ENCODE results near the gene B3GNT9. TPM values are rescaled to one million over a fixed set of nuclear protein-coding genes. Genes with fewer than 3 reads are reported as not detected.
A peak's percentile ranks its signal among the peaks of the same experiment; 100 is the strongest.

B3GNT9 gene
- polyA plus RNA-seq, 2 donors: 3.5 to 4.1 TPM

DNA sequence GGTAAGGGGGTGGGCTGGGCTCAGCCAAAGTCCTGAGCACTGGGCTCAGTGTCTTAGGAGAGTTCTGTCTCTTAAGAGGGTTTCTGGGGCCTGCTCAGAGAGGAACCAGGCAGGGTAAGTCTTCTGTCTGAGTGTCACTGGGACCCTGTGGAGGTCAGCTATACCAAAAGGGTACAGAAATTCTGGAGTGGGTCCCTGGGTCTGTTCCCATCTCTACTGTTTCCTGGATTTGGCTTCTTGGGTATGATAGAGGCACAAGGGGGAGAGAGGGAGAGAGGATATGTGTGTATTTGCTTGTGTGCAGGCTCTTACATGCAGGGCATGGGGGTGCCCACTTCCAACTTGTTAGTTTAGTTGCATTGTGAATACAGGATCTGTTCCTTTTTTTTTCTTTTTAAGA lies 42.7 kb upstream of the B3GNT9 start:
- no peak overlapping the region for H3K27ac ChIP-seq (ENCODE audit: low read depth in 2 of 2, low read length in 1 of 2)

DNA sequence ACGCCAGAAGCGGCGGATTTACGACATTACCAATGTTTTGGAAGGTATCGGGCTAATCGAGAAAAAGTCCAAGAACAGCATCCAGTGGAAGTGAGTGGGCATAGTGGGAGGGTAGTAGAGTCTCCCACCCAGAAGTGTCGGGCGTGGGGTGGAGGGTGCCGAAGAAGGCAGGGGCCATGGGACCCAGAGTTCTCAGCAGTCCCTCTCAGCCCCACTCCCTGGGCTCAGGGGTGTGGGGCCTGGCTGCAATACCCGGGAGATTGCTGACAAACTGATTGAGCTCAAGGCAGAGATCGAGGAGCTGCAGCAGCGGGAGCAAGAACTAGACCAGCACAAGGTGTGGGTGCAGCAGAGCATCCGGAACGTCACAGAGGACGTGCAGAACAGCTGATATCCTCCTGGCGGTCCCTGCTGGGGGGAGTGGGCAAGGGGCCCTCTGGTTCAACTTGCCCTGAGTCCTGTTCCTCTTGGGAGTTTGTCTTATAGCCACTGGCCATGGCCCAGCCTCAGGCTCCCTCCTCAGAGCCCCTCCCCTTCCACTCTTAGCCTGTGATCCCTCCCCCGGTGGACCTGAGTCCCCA lies 42.1 kb upstream of the B3GNT9 start:
- H3K9me3 ChIP-seq (ENCODE audit: control insufficient read depth in 2 of 2, insufficient read depth in 1 of 2, low read depth in 1 of 2, low read length in 1 of 2): no peaks in the 10 kb centered on the region
- WGBS, 2 donors: 22 to 24% methylated on average over 17 of the region's 17 CpGs
- H3K4me1 ChIP-seq (ENCODE audit: control insufficient read depth in 2 of 2, insufficient read depth in 2 of 2, low read length in 1 of 2): peaks cover 8 to 15% of the 10 kb centered on the region in 2 donors
- H3K4me3 ChIP-seq (ENCODE audit: low read depth in 1 of 2, low read length in 2 of 2): peak overlapping the region; percentile 93 to 97
- H3K36me3 ChIP-seq (ENCODE audit: control insufficient read depth in 2 of 2, insufficient read depth in 2 of 2, low read length in 1 of 2): peaks cover 0 to 38% of the 10 kb centered on the region in 2 donors
- H3K27ac ChIP-seq (ENCODE audit: low read depth in 2 of 2, low read length in 1 of 2): peak overlapping the region; percentile 69 to 83
- no peaks in the 10 kb centered on the region for H3K27me3 ChIP-seq (ENCODE audit: control insufficient read depth in 1 of 2, insufficient read depth in 2 of 2, low read length in 2 of 2)

More for the DNA sequence above, 42.7 kb upstream of the B3GNT9 start:
- Histone ChIP-seq H3K36me3 (ENCODE audit: control insufficient read depth in 2 of 2, insufficient read depth in 2 of 2, low read length in 1 of 2) (peaks cover 0 to 41% of the 10 kb centered on the region in 2 donors), H3K4me3 (ENCODE audit: low read depth in 1 of 2, low read length in 2 of 2) (peak overlapping the region in 1 of 2 donors; percentile 93), H3K9me3 (ENCODE audit: control insufficient read depth in 2 of 2, insufficient read depth in 1 of 2, low read depth in 1 of 2, low read length in 1 of 2) (no peaks in the 10 kb centered on the region), H3K27me3 (ENCODE audit: control insufficient read depth in 1 of 2, insufficient read depth in 2 of 2, low read length in 2 of 2) (no peaks in the 10 kb centered on the region), H3K4me1 (ENCODE audit: control insufficient read depth in 2 of 2, insufficient read depth in 2 of 2, low read length in 1 of 2) (peaks cover 8 to 21% of the 10 kb centered on the region in 2 donors)

- Histone ChIP-seq H3K4me3 (ENCODE audit: low read depth in 1 of 2, low read length in 2 of 2) (peak within 1 kb of the TSS; percentile 93 to 97), H3K9me3 (ENCODE audit: control insufficient read depth in 2 of 2, insufficient read depth in 1 of 2, low read depth in 1 of 2, low read length in 1 of 2) (no peaks in the 10 kb centered on the region), H3K27me3 (ENCODE audit: control insufficient read depth in 1 of 2, insufficient read depth in 2 of 2, low read length in 2 of 2) (no peaks in the 10 kb centered on the region), H3K27ac (ENCODE audit: low read depth in 2 of 2, low read length in 1 of 2) (peak within 1 kb of the TSS; percentile 69 to 83), H3K36me3 (ENCODE audit: control insufficient read depth in 2 of 2, insufficient read depth in 2 of 2, low read length in 1 of 2) (peaks cover 0 to 31% of the 10 kb centered on the region in 2 donors), H3K4me1 (ENCODE audit: control insufficient read depth in 2 of 2, insufficient read depth in 2 of 2, low read length in 1 of 2) (peaks cover 8 to 15% of the 10 kb centered on the region in 2 donors)
- 0% methylated on average over 40 to 54 of the region's 54 CpGs for WGBS, 2 donors
Observed at GRCh38 chr16:67191995-67192681, 41.3 kb upstream of the B3GNT9 start, which contains the start of gene E2F4. TSS of gene E2F4 (plus strand) at chr16:67192155. CDS start at chr16:67192228, 73 bp downstream.

DNA sequence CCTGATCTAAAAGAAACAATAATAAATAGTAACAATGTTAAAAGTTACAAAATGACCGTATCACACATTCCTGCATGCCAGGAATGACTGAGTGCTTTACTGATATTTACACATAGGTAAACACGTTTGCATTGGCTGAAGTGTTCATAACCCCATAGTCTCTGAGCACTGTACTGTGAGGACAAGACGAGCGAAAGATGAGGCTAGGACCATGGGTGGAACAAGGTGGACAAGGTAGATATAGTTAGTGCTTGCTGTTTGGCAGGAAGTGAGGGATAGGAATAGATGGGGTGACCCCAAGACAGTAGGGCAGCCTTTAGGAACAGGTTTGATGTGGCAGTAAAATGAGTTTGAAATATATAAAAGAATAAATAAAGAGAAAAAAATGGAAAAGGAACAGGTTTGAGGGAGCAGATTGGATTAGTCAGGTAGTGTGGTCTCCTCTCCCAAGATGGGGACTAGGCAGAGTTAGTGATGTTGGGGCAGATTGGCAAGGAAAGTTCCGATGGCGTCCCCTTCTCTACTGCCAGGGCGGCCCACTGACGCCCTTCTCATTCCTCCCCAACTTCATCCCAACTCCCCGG lies 40.7 kb upstream of the B3GNT9 start:
- Histone ChIP-seq H3K27me3 (ENCODE audit: control insufficient read depth in 1 of 2, insufficient read depth in 2 of 2, low read length in 2 of 2) (no peaks in the 10 kb centered on the region), H3K4me1 (ENCODE audit: control insufficient read depth in 2 of 2, insufficient read depth in 2 of 2, low read length in 1 of 2) (peaks cover 8 to 15% of the 10 kb centered on the region in 2 donors), H3K27ac (ENCODE audit: low read depth in 2 of 2, low read length in 1 of 2) (peak overlapping the region in 1 of 2 donors; percentile 83), H3K36me3 (ENCODE audit: control insufficient read depth in 2 of 2, insufficient read depth in 2 of 2, low read length in 1 of 2) (peaks cover 0 to 25% of the 10 kb centered on the region in 2 donors), H3K9me3 (ENCODE audit: control insufficient read depth in 2 of 2, insufficient read depth in 1 of 2, low read depth in 1 of 2, low read length in 1 of 2) (no peaks in the 10 kb centered on the region), H3K4me3 (ENCODE audit: low read depth in 1 of 2, low read length in 2 of 2) (no peak overlapping the region)
- 19 to 25% methylated on average over 9 of the region's 9 CpGs for WGBS, 2 donors

- H3K9me3 ChIP-seq (ENCODE audit: control insufficient read depth in 2 of 2, insufficient read depth in 1 of 2, low read depth in 1 of 2, low read length in 1 of 2): no peaks in the 10 kb centered on the region
- 75 to 79% methylated on average over 13 of the region's 13 CpGs for WGBS, 2 donors
- H3K27me3 ChIP-seq (ENCODE audit: control insufficient read depth in 1 of 2, insufficient read depth in 2 of 2, low read length in 2 of 2): no peaks in the 10 kb centered on the region
- peaks cover 0 to 17% of the 10 kb centered on the region in 2 donors for H3K36me3 ChIP-seq (ENCODE audit: control insufficient read depth in 2 of 2, insufficient read depth in 2 of 2, low read length in 1 of 2)
- peaks cover 8 to 15% of the 10 kb centered on the region in 2 donors for H3K4me1 ChIP-seq (ENCODE audit: control insufficient read depth in 2 of 2, insufficient read depth in 2 of 2, low read length in 1 of 2)
- no peak overlapping the region for H3K4me3 ChIP-seq (ENCODE audit: low read depth in 1 of 2, low read length in 2 of 2)
- H3K27ac ChIP-seq (ENCODE audit: low read depth in 2 of 2, low read length in 1 of 2): no peak overlapping the region
Observed at GRCh38 chr16:67190448-67191399, 39.9 kb upstream of the B3GNT9 start.

- H3K36me3 ChIP-seq (ENCODE audit: control insufficient read depth in 2 of 2, insufficient read depth in 2 of 2, low read length in 1 of 2): peaks cover 0 to 11% of the 10 kb centered on the region in 2 donors
- no peak within 1 kb of the TSS for H3K27ac ChIP-seq (ENCODE audit: low read depth in 2 of 2, low read length in 1 of 2)
- no peak within 1 kb of the TSS for H3K4me3 ChIP-seq (ENCODE audit: low read depth in 1 of 2, low read length in 2 of 2)
- H3K27me3 ChIP-seq (ENCODE audit: control insufficient read depth in 1 of 2, insufficient read depth in 2 of 2, low read length in 2 of 2): no peaks in the 10 kb centered on the region
- 50 to 56% methylated on average over 6 of the region's 6 CpGs for WGBS, 2 donors
- H3K4me1 ChIP-seq (ENCODE audit: control insufficient read depth in 2 of 2, insufficient read depth in 2 of 2, low read length in 1 of 2): peaks cover 11 to 19% of the 10 kb centered on the region in 2 donors
- no peaks in the 10 kb centered on the region for H3K9me3 ChIP-seq (ENCODE audit: control insufficient read depth in 2 of 2, insufficient read depth in 1 of 2, low read depth in 1 of 2, low read length in 1 of 2)
Observed at GRCh38 chr16:67190041-67190440, 39.2 kb upstream of the B3GNT9 start, which contains the start of gene EXOC3L1. TSS of gene EXOC3L1 (minus strand) at chr16:67190136. CDS start at chr16:67189676, 460 bp downstream.

- WGBS, 2 donors: 87 to 90% methylated on average over 15 of the region's 15 CpGs
- Histone ChIP-seq H3K27ac (ENCODE audit: low read depth in 2 of 2, low read length in 1 of 2) (no peak overlapping the region), H3K36me3 (ENCODE audit: control insufficient read depth in 2 of 2, insufficient read depth in 2 of 2, low read length in 1 of 2) (peaks cover 0 to under 1% of the 10 kb centered on the region in 2 donors), H3K9me3 (ENCODE audit: control insufficient read depth in 2 of 2, insufficient read depth in 1 of 2, low read depth in 1 of 2, low read length in 1 of 2) (no peaks in the 10 kb centered on the region), H3K27me3 (ENCODE audit: control insufficient read depth in 1 of 2, insufficient read depth in 2 of 2, low read length in 2 of 2) (no peaks in the 10 kb centered on the region), H3K4me3 (ENCODE audit: low read depth in 1 of 2, low read length in 2 of 2) (no peak overlapping the region), H3K4me1 (ENCODE audit: control insufficient read depth in 2 of 2, insufficient read depth in 2 of 2, low read length in 1 of 2) (peaks cover 17 to 27% of the 10 kb centered on the region in 2 donors)
Observed at GRCh38 chr16:67188798-67189197, 38.0 kb upstream of the B3GNT9 start.

GRCh38 chr16:67188323-67188722 lies 37.5 kb upstream of the B3GNT9 start:
- Histone ChIP-seq H3K27me3 (ENCODE audit: control insufficient read depth in 1 of 2, insufficient read depth in 2 of 2, low read length in 2 of 2) (no peaks in the 10 kb centered on the region), H3K4me1 (ENCODE audit: control insufficient read depth in 2 of 2, insufficient read depth in 2 of 2, low read length in 1 of 2) (peaks cover 16 to 23% of the 10 kb centered on the region in 2 donors), H3K36me3 (ENCODE audit: control insufficient read depth in 2 of 2, insufficient read depth in 2 of 2, low read length in 1 of 2) (no peaks in the 10 kb centered on the region), H3K9me3 (ENCODE audit: control insufficient read depth in 2 of 2, insufficient read depth in 1 of 2, low read depth in 1 of 2, low read length in 1 of 2) (no peaks in the 10 kb centered on the region), H3K27ac (ENCODE audit: low read depth in 2 of 2, low read length in 1 of 2) (no peak overlapping the region), H3K4me3 (ENCODE audit: low read depth in 1 of 2, low read length in 2 of 2) (no peak overlapping the region)
- WGBS, 2 donors: 81 to 83% methylated on average over 4 of the region's 4 CpGs
